Amniotic stem cell (primary cell): ENCODE measurements around the gene P3H3.

Source experiments
- DNase-seq: peaks from one replicate; lab custom pipeline; 2025; lab: John Stamatoyannopoulos, UW

The P3H3 gene

DNA sequence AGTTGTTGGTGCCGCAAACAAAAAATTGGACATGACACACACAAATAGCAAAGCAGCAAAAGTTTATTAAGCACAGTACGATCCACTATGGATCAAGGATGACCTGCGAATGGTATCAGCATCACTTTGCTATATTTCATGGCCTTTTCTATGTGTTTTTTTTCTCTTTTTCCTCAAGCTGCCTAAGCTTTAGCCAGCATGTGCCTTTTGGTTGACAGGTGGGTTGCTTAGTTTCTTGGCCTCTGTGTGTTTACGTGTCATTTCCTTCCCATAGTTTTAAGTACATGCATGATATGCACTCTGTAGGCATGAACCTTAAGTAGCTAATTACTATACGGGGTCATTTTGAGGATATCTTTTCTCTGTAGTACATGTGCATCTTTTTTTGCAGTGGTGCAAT is 29.1 kb upstream of the P3H3 start:
- no peak for DNase-seq

GRCh38 chr12:6807170-6807569 is 21.0 kb upstream of the P3H3 start:
- no peak for DNase-seq

GRCh38 chr12:6809056-6809455 is 19.2 kb upstream of the P3H3 start:
- no peak for DNase-seq

DNA sequence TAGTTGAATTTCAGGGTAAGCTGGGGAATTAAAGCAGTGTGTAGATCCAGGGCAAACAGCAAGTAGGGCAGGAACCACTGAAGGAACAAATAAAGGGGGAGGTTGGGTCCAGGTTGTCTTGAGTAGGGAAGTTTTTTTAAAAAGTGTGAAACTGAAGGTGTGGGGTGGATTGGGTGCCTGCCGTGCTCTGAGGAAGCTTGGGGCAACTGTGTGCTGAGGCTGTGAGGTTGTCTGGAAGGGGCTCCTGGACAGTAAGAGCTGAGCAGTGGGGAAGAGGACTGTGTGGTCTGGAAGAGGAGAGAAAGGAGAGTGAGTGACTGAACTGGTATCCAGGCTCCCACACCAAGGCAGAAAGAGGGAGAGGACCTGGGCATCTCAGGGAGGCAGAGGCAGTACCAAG is 17.4 kb upstream of the P3H3 start:
- no peak for DNase-seq

- no peak for DNase-seq
These were observed 14.8 kb upstream of the P3H3 start for GRCh38 chr12:6813363-6813762.

- DNase-seq = no peak
These were observed 11.6 kb upstream of the P3H3 start for GRCh38 chr12:6816598-6816997.

DNA sequence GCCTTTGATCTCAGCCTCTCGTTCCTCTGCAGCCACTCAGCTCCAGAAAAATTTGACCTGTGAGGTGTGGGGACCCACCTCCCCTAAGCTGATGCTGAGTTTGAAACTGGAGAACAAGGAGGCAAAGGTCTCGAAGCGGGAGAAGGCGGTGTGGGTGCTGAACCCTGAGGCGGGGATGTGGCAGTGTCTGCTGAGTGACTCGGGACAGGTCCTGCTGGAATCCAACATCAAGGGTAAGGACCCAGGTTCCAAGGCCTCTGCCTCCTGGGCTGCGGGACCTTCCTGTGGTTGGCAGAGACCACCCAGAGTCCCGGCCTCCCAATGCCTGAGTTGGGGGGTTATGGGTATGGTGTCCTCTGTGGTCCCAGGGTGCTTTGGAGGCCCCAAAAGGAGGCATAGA is 11.1 kb upstream of the P3H3 start:
- DNase-seq = no peak

GRCh38 chr12:6817662-6818157 is 10.5 kb upstream of the P3H3 start:
- no peak for DNase-seq

DNA sequence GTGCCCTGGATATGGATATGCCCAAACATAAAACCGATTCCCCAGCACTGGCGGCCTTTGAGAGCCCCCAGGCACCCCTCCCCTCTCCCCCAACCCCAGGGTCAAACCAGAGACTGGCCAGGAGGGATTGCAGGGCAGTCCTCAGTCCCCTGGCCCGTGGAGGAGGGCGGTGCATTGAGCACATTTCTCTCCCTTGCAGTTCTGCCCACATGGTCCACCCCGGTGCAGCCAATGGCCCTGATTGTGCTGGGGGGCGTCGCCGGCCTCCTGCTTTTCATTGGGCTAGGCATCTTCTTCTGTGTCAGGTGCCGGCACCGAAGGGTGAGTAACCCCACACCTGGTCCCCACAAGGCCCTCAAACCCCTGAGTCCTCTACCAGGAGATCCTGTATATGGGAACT is 10.0 kb upstream of the P3H3 start:
- no peak for DNase-seq

- DNase-seq = no peak
These were observed 9.6 kb upstream of the P3H3 start for GRCh38 chr12:6818645-6819044.

DNA sequence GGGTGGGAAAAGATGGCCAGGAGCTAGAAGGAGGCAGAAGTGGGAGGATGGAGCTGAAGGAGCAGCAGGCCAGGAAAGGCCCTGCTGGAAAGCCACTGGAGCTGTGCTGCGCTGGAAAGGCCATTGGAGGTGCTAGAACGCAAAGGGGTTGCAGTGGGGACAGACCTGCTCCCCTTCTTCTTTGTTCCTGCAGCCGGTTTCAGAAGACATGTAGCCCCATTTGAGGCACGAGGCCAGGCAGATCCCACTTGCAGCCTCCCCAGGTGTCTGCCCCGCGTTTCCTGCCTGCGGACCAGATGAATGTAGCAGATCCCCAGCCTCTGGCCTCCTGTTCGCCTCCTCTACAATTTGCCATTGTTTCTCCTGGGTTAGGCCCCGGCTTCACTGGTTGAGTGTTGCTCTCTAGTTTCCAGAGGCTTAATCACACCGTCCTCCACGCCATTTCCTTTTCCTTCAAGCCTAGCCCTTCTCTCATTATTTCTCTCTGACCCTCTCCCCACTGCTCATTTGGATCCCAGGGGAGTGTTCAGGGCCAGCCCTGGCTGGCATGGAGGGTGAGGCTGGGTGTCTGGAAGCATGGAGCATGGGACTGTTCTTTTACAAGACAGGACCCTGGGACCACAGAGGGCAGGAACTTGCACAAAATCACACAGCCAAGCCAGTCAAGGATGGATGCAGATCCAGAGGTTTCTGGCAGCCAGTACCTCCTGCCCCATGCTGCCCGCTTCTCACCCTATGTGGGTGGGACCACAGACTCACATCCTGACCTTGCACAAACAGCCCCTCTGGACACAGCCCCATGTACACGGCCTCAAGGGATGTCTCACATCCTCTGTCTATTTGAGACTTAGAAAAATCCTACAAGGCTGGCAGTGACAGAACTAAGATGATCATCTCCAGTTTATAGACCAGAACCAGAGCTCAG is 8.8 kb upstream of the P3H3 start:
- DNase-seq = no peak

DNA sequence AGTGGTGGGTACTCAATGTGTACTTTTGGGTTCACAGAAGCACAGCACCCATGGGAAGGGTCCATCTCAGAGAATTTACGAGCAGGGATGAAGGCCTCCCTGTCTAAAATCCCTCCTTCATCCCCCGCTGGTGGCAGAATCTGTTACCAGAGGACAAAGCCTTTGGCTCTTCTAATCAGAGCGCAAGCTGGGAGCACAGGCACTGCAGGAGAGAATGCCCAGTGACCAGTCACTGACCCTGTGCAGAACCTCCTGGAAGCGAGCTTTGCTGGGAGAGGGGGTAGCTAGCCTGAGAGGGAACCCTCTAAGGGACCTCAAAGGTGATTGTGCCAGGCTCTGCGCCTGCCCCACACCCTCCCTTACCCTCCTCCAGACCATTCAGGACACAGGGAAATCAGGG is 8.0 kb upstream of the P3H3 start:
- DNase-seq = no peak

- DNase-seq = peak; percentile 47
These were observed 6.4 kb upstream of the P3H3 start, which contains the start of gene GPR162 for GRCh38 chr12:6821591-6822425. Gene GPR162 (plus strand): TSS chr12:6821821. CDS start chr12:6823899, 2,078 bp downstream.

GRCh38 chr12:6822426-6823135 is 5.6 kb upstream of the P3H3 start:
- no peak for DNase-seq

DNA sequence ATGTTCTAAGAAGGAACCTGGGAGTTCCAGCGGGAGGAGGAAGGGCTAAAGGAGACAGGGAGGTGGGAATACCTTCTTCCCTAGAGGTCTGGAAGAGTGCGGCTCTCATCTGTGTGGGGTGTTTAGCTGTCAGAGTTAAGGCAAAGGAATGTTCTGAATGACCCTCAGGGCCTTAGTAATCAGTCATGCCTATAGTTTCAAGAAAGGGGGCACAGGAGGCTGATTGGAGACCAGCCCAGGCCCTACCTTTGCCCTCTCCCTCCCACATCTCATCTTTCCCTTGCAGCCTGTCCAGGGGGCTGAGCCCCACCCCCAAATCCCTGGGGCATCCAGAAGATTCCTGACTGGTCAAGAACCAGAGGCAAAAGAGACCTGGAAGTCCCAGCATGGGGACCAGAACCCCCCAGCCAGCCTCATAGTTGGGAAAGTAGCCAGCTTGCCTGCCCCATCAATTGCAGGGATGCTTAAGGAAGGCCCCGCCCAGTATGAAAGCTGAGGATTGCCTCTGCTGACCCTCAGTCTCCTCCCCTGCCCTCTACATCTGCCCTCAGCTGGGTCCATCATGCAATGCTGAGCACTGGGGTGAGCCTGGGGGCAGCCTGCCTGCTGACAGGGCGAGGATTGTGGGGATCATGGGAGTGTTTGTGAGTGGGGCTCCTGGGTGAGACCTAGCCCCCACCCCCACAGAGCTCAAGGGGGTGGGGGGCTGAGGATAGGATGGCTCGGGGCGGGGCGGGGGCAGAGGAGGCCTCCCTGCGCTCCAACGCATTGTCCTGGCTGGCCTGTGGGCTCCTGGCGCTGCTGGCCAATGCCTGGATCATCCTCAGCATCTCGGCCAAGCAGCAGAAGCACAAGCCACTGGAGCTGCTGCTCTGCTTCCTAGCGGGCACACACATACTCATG is 4.8 kb upstream of the P3H3 start:
- DNase-seq = no peak

DNA sequence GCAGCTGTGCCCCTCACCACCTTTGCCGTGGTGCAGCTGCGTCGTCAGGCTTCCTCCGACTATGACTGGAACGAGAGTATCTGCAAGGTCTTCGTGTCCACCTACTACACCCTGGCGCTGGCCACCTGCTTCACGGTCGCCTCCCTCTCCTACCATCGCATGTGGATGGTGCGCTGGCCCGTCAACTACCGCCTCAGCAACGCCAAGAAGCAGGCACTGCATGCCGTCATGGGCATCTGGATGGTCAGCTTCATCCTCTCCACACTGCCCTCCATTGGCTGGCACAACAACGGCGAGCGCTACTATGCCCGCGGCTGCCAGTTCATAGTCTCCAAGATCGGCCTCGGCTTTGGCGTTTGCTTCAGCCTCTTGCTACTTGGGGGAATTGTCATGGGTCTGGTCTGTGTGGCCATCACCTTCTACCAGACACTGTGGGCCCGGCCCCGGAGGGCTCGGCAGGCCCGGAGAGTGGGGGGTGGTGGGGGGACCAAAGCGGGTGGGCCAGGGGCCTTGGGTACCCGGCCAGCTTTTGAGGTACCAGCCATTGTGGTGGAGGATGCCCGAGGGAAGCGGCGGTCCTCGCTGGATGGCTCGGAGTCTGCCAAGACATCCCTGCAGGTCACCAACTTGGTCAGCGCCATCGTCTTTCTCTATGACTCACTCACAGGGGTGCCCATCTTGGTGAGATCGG is 4.0 kb upstream of the P3H3 start:
- DNase-seq = no peak

DNA sequence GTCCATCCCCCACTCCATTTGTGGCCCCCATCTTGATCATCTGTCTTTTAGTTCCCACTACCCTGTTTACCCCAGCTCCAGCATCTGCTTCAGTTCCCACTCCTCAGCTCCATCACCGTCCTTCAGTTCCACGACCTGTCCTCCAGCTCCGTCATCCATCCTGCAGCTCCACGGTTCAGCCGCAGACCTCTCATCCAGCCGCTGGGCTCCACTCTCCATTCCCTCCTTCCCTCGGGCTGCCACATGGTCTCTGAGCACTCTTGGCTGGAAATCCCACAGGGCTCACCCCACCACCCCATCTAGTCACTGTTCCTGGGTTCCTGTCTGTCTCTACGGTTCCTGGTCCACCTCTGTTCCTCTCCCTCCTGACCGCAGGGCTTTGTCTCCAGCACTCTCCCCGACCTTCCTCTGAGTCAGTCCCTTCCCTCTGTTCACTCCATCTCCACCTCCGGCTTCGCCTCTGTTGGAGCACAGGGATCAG is 3.3 kb upstream of the P3H3 start:
- DNase-seq = no peak

DNA sequence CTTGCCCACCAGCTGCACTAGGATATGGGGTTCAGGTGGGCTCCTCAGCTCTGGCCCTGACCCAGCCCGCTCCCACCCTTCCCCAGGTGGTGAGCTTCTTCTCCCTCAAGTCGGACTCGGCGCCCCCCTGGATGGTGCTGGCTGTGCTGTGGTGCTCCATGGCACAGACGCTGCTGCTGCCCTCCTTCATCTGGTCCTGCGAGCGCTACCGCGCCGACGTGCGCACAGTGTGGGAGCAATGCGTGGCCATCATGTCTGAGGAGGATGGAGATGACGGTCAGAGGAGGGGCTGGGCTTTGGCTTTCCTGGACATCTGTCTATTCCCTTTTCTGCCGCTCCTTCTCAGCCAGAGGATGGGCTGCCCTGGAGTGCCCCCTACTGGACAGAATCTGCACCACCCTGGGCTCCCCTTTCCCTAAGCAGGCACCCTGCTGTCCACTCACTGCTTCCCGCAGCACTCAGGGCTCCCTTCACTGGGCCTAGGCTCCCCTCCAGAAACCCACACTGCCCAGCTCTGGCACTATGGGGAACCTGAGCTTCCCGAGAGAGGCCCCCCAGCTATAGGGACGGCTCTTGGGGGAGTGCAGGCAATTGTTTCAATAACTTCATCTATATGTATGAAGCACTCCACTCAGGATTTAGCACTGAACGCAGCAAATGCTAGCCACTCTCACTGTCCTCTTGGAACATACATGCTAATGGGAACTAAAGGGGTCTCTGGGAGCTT is 2.6 kb upstream of the P3H3 start:
- peak; percentile 52 for DNase-seq

GRCh38 chr12:6826125-6826733 is 2.0 kb upstream of the P3H3 start:
- no peak for DNase-seq
